HG03095 (cell line): ENCODE results near the gene SPIRE1.
"Not testable (repeated sequence)": the region's sequence is repeated elsewhere in the genome, so short reads cannot be mapped to it uniquely, and the experiment has no call there.

ENCODE experiments used
- ATAC-seq: cut with Tn5 transposase; IDR thresholded peaks from one replicate; pipeline ENCODE4 v1.9.1; 2021; ENCODE audit warnings: moderate library complexity; ENCODE audit not compliant: unreplicated experiment

SPIRE1 gene

DNA sequence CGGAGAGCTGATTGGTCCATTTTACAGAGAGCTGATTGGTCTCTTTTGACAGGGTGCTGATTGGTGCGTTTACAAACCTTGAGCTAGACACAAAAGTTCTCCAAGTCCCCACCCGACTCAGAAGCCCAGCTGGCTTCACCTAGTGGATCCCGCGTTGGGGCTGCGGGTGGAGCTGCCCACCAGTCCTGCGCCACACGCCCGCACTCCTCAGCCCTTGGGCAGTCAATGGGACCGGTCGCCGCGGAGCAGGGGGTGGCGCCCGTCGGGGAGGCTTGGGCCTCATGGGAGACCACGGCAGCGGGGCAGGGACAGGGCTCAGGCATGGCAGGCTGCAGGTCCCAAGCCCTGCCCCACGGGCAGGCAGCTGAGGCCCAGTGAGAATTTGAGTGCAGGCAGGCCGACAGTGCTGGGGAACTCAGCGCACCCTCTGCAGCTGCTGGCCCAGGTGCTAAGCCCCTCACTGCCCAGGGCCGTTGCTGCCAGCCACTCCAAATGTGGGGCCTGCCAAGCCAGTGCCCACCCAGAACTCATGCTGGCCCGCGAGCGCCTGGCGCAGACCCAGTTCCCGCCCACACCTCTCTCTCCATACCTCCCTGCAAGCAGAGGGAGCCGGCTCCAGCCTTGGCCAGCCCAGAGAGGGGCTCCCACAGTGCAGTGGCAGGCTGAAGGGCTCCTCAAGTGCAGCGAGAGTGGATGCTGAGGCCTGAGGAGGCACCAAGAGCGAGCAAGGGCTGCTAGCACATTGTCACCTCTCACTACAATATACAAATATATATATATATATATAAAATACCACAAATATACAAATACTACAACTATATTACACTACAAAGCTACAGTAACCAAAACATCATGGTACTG is 100.7 kb downstream of the SPIRE1 start:
- no peak for ATAC-seq

DNA sequence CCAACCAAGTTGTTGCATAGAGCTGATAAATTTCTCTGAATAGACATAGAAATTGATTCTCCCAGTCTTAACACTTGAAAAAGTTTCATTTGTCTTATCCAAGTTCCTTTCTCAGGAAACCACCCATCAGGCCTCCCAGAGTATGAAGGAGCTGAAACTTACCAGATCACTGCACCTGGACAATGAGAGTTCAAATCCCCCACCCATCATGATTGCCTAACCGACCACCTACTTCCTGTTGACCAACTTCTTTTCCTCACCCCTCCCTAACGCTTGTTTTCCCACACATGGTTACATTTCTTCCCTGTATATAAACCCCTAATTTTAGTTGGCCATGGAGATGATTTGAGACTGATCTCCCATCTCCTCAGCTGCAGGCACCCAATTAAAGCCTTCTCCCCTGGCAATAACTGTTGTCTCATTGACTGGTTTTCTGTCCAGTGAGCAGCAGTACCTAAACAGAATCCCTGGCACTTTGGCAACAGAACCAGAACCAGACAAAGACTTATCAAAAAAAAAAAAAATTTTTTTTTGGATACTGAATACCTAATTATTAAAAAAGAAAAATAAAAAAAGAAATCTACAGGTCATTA is 103.0 kb downstream of the SPIRE1 start:
- ATAC-seq: no peak

DNA sequence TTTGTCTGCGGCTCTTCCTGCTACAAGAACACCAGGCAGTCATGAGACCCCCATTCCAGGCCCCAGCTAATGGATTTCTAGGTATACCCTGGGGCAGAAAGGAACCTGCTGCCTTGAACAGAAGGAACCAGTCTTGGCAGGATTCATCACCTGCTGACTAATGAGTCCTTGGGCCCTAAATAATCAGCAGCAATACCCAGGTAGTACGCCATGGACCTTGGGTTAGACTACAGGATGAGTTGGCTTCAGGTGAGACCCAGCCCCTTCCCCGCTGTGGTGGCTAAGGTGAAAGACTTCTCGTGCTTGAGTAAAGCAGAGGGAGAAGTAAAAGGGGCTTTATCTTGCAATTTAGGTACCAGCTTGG is 105.0 kb downstream of the SPIRE1 start:
- ATAC-seq: no peak

DNA sequence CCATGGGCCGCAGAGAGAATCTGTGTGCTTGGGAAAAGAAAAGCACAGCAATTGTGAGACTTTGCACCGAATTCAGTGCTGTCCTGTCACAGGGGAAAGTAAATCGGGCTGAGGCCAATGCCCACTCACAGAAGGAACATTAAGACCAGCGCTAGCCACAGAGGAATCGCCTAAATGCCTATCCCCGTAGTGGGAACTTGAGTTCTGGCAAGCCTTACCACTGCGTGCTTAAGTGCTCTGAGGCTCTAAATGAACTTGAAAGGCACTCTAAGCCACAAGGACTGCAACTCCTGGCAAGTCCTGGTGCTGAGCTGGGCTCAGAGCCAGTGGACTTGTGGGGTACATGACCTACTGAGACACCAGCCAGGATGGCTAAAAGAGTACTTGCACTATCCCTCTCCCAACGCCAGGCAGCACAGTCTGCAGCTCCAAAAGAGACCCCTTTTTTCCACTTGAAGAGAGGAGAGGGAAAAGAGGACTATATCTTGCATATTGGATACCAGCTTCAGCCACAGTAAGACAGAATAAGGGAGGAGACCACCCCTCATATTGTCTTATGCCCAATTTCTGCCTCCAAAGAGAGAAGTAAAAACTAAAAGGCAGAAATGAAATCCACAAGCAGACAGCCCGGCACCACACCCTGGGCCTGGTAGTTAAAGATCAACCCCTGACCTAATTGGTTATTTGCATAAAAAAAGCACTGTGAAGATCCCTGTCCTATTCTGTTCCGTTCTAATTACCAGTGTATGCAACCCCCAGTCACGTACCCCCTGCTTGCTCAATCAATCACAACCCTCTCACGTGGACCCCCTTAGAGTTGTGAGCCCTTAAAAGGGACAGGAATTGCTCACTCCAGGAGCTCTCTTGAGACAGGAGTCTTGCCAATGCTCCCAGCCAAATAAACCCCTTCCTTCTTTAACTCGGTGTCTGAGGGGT is 105.7 kb downstream of the SPIRE1 start:
- not testable (repeated sequence) for ATAC-seq

DNA sequence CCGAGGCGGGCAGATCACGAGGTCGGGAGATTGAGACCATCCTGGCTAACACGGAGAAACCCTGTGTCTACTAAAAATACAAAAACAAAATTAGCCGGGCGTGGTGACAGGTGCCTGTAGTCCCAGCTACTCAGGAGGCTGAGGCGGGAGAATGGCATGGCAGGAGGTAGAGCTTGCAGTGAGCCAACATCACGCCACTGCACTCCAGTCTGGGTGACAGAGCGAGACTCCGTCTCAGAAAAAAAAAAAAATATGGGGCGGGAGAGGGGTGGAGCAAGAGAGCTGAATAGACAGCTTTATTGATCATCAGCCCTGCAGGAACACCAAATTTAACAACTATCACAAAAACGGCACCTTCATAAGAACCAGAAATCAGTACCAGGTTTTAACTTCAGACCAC is 106.4 kb downstream of the SPIRE1 start:
- ATAC-seq: not testable (repeated sequence)

DNA sequence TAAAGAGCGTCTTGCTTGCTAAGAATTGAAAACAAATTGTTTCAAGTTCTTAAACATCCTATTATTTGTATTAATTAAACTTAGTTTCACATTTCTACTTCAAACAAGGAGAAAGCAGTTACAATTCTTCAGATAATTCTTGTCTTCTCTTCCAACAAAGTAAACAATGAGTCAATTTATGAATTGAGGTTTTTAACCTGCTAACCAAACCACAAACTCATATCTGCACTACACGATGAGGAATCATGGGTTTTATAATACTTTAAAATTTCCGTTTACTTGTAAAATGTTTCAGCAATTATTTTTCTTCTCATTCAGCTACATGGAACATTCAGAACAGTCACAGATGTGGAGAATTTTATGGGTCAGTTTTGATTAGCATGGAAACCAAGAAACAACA is 114.2 kb downstream of the SPIRE1 start:
- ATAC-seq: no peak

DNA sequence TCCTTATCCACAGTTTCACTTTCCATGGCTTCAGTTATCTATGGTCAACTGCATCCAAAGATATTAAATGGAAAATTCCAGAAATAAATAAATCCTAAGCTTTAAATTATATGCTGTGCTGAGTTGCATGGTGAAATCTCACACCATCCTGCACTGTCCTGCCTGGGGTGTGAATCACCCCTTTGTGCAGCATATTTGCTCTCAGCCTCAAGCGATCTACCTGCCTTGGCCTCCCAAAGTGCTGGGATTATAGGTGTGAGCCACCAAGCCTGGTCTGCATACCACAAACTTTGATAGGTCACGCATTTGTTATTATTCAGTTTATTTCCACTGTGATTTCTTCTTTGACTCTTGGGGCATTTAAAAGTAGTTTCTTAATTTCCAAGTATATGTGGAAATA is 117.2 kb downstream of the SPIRE1 start:
- ATAC-seq: no peak

DNA sequence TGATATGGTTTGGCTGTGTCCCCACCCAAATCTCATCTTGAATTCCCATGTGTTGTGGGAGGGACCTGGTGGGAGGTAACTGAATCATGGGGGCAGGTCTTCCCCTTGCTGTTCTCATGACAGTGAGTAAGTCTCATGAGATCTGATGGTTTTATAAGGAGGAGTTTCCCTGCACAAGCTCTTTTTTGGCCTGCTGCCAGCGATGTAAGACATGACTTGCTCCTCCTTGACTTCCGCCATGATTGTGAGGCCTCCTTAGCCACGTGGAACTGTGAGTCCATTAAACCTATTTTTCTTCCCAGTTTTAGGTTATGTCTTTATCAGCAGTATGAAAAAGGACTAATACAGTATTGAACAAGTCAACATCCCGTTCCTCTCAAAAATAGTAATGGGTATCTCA is 118.7 kb downstream of the SPIRE1 start:
- ATAC-seq: not testable (repeated sequence)

DNA sequence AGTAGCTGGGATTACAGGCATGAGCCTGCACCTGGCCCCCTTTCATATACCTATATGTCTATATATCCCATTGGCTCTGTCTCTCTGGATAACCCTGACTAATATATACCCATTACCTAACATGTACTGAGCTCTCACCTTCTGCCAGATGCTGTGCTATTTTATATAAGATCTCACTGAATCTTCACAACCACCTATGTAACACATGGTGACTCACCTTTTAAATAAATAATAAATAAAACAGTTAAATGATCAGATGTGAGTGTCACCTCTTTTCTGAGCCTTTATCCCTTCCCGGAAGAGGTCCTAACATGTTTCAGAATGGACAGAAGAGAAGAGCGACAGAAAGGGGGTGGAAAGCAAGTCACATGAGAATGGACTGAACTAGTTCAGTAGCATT is 123.1 kb downstream of the SPIRE1 start:
- no peak for ATAC-seq

DNA sequence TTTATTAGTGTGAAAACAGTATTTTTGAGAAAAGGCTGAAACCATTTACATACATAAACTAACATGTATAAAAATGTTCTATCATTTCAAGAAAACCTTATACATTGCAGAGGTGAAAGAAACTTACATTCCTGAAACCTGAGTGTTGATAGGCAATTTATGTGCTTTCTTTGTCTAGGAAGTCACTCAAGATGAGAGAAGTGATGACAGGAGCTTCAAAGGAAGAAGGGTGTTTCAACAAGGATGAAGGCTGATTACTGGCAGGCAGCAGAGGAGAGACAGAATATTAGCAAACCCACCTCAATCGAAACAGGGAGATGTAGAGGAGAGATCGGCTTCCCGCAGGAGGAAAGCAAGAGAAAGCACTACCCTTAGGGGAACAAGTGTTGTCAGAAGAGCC is 125.2 kb downstream of the SPIRE1 start:
- no peak for ATAC-seq

DNA sequence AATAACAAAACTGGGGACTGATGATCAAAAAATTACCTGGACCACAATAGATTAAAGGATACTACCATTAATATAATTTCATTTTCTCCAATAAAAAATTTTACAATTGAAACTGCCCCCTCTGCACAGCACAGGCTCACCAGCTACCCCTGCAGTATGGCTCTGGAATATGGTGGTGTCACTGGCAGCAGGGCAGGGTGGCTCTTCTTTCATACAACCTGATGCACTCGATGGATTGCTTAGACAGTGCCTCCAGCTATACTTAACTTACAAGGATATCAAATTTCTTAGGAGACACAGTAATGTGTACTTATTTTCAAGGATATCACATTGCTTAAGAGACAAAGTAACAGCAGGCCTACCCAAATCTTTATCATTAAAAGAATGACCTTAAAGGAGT is 126.2 kb downstream of the SPIRE1 start:
- no peak for ATAC-seq

DNA sequence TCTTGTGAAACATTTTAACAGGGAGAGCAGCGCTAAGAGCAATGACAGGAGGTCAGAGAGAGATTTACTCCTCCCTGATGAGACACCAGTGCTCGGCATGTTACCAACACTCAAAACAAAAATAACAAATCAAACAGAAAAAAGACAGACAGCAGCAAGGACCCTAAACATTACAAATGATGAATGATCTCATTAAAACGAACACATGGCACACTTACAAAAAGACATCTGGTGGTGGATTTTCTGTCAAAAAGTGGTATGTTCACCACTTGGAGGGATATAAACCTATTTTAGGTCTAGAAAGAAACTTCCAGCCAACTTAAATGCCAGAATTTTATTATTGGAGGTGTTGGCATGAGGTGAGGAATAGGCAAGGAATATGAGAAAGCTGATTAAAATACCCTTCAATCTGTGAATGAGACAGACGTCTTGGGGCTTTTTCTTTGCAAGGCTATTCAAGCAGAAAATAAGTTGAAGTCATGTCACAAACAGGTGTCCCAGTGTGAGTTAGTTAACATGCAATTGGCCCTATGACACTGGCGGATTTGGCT is 137.4 kb downstream of the SPIRE1 start:
- ATAC-seq: no peak

DNA sequence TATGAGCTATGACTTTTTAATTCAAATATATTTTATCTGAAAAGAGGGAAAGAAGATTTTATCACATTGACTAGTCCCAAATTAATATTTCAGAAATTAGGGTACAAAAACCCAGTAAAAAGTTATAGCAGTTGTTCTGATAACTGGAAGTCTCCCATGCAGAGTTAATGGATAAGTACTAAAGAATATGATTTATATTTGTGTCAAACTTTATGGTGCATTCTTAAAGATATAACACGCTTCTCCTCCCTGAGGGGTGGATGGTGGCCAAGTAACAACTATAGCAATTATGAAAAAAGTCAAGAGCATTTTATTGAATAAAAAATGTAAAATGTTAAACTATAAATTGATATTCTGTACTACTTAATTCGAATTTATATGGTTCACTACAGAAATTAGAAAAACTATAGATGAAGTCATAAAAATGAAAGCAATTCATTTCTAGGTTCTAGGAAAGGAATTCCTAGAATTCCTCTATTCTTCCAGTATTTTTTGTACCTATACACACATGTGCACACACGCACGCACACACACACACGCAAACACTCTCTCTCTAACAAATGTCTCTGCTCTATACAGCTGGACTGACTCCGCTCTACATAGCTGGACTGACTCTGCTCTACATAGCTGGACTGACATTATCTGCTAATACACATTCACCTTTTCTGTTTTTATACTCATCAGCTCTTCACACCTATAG is 138.9 kb downstream of the SPIRE1 start:
- ATAC-seq: no peak

DNA sequence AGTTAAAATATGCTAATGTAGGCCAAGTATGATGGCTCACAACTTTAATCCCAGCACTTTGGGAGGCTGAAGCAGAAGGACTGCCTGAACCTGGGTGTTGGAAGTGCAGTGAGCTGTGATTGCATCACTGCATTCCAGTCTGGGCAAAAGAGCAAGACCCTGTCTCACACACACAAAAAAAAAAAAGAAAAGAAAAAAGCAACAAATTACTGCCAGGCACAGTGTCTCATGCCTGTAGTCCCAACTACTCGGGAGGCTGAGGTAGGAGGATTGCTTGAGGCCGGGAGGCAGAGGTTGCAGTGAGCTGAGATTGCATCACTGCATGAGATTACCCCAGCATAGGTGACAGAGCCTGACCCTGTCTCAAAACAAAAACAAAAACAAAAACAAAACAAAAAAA is 139.6 kb downstream of the SPIRE1 start:
- ATAC-seq: no peak

DNA sequence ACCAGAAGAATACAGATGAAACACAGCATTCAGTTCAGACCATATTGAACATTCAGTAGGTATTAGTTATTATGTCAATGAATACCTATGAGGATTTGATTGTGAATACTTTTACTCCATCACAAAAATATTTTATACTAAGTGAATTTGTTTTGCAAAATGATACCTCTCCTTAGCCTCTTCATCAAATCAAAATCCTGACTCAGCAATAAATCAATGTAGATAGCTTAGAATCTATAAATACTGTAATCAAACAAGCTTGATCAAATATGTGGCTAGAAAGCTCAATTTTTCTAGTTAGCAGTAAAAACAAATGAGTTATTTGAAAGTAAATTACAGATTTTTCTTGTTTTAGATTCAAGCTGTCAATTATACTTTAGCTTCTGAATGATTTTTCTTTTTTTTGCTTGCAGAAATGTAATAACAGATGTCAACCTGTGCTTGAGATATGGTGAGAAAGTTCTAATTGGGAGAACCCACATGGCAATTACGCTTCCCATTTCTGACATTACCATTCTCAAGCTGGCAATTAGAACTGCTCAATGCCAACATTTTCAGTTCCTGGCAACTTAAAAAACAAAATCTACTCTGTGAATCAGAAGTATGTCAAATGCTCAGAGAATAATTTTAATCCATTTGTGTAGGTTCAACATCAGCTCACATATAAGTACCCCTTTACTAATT is 140.6 kb downstream of the SPIRE1 start:
- no peak for ATAC-seq

DNA sequence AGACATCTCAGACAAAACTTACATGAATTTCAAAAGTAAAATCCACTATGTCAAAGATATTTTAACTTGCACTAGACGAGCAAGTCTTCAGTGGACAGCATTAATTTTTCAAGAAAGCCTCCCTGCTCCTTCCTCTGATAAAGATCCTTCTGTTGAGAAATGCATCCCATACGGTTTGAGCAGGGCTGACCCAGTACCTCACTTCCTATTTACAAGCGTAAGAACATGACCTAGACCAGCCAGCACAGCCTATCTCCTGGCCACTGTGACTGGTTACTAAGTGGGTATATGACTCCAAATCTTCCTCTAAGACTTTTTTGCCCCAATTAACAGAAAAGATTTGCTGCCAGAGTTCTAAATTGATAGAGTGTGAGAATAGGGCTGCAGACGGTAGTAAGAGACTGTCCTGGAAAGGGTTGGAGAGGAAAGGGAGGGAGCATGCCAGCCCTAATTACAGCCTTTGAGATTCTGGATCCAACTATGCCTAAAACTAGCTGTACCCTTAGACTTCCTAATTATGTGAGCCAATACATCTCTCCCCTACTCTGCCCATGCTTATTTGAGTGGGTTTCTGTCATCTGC is 141.8 kb downstream of the SPIRE1 start:
- ATAC-seq: no peak

DNA sequence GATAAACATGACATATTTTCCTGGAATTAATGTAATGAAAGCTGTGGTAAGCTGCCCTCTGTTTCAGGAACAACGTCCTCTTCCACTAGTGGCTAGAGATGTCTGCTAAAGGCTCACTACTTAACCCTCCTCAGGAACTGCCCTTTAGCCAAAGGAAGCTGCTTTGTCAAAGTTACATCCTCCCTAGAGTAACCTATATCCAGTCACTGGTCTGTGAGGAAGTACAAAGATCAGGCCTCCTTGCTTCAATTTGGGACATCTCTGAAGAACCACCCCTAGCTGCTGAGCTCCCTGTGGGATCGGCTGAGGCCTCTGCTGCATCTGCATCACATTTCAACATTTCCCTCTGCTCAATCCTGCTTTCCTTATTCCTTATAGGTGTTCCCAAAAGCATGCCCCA is 142.4 kb downstream of the SPIRE1 start:
- no peak for ATAC-seq

DNA sequence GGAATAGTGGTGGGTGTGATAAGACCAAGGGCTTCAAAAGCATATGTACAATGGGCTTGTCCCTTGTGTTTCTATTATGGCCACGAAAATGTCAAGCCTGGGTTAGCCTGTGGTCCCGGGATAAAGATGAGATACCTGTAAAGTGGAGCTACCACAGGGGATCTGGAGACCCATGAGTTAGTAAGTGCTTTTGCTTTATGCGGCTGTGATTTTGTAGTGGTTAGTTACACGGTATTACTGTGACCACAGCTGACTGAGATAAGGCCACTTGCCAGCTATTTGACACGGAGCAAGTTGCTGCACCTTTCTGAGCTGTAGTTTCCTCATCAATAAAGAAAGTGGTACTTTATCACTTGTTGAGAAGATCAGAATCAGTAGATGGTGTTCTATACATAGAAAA is 150.9 kb downstream of the SPIRE1 start:
- ATAC-seq: no peak

DNA sequence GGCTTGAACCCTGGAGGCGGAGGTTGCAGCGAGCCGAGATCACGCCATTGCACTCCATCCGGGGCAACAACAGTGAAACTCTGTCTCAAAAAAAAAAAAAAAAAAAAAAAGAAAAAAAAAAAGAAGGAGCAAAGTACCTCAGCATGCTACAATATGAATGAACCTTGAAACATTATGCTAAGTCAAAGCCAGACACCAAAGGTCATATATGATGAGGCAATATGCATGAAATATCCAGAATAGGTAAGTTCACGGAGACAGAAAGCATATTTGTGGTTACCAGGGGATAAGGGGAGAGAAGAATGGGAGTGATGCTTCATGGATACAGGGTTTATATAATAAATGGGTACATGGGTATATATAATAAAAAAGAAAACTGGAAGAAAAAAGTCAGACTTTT is 156.9 kb downstream of the SPIRE1 start:
- no peak for ATAC-seq

DNA sequence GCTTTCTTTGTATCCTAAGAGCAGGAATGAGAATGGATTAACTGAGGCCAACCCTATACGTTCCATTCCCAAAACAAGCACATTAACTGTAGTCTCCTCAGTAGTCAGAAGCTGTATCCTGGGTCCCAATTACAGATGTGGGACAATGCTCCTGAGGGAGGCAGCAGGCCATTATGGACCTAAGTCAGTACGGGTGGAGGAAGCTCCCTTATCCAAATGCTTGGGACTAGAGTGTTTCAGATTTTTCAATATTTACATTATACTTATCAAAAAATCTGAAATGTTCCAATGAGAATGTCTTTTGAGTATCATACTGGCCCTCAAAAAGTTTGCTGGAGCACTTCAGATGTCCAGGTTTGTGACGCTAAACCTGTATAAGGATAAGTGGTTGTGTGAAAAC is 160.1 kb downstream of the SPIRE1 start:
- ATAC-seq: no peak
